IMR-90 (cell line): ENCODE data around the gene PHOX2A. TPM values are rescaled to one million over a fixed set of nuclear protein-coding genes. Genes with fewer than 3 reads are reported as not detected.

Experiments
- ATAC-seq: fragments of 200-7000 bp; cut with Tn5 transposase; 2 replicates; pipeline ENCODE4 v1.9.1; 2020; ENCODE audit warnings: low read depth, mild to moderate bottlenecking, moderate library complexity
- BruUV-seq: library from RNA; stranded (reverse); fragments of 400-500 nt; replicated peaks from 2 replicates; lab custom pipeline; 2021; lab: Mats Ljungman, UMichigan
- CTCF ChIA-PET: fragments of 300-600 bp; formaldehyde crosslinking; extraction: SDS; loops from one replicate; lab custom pipeline; 2021; ENCODE audit warnings: antibody characterized with exemption; lab: Yijun Ruan, JAX
- POLR2A ChIA-PET: fragments of 300-600 bp; sonication (Branson Sonifier 250); formaldehyde crosslinking; loops from one replicate; lab custom pipeline; 2022; ENCODE audit warnings: antibody characterized with exemption; ENCODE audit not compliant: unreplicated experiment; lab: Charles Lee
- DNase-seq: peaks from one replicate; pipeline ENCODE4 v3.0.0; 2013
- H2AFZ ChIP-seq: replicated peaks from 2 replicates; pipeline ENCODE3; 2013; ENCODE audit warnings: low read length, mild to moderate bottlenecking; ENCODE audit not compliant: poor library complexity
- H2AK5ac ChIP-seq: 2 replicates; pipeline ENCODE4 v1.6.1; 2013; ENCODE audit warnings: low read depth, low read length, inconsistent platforms
- H2AK9ac ChIP-seq: replicated peaks from 2 replicates; pipeline ENCODE3; 2013; ENCODE audit warnings: mild to moderate bottlenecking, low read depth, low read length, moderate library complexity; ENCODE audit not compliant: poor library complexity
- H2BK120ac ChIP-seq: 2 replicates; pipeline ENCODE4 v1.6.1; 2013; ENCODE audit warnings: low read depth, low read length, inconsistent platforms
- H2BK15ac ChIP-seq: 3 replicates; pipeline ENCODE4 v1.6.1; 2013; ENCODE audit warnings: low read depth, low read length, inconsistent platforms
- H2BK20ac ChIP-seq: 2 replicates; pipeline ENCODE4 v1.6.1; 2013; ENCODE audit warnings: low read depth, mild to moderate bottlenecking, inconsistent platforms, low read length, moderate library complexity
- H2BK5ac ChIP-seq: 2 replicates; pipeline ENCODE4 v1.6.1; 2013; ENCODE audit warnings: mild to moderate bottlenecking, low read depth, low read length, inconsistent platforms; ENCODE audit not compliant: poor library complexity, severe bottlenecking
- H3K14ac ChIP-seq: replicated peaks from 2 replicates; pipeline ENCODE4 v1.6.1; 2013; ENCODE audit warnings: low read depth, low read length, inconsistent platforms
- H3K18ac ChIP-seq: 2 replicates; pipeline ENCODE4 v1.6.1; 2013; ENCODE audit warnings: low read depth, low read length, control low read depth
- H3K23ac ChIP-seq: 2 replicates; pipeline ENCODE4 v1.6.1; 2013; ENCODE audit warnings: low read depth, low read length, inconsistent platforms
- H3K27ac ChIP-seq: 2 replicates; pipeline ENCODE4 v1.5.1; 2013; ENCODE audit warnings: mild to moderate bottlenecking, control low read depth, low read length; ENCODE audit not compliant: insufficient read depth
- H3K27me3 ChIP-seq: 2 replicates; pipeline ENCODE4 v1.6.1; 2013; ENCODE audit warnings: low read length; ENCODE audit not compliant: control insufficient read depth, insufficient read depth
- H3K36me3 ChIP-seq: 2 replicates; pipeline ENCODE4 v1.6.1; 2013; ENCODE audit warnings: low read length, mixed read lengths; ENCODE audit not compliant: control insufficient read depth, insufficient read depth
- H3K4ac ChIP-seq: 2 replicates; pipeline ENCODE4 v1.6.1; 2013; ENCODE audit warnings: low read depth, low read length, inconsistent platforms
- H3K4me1 ChIP-seq: 2 replicates; pipeline ENCODE4 v1.6.1; 2013; ENCODE audit warnings: low read length, mixed read lengths; ENCODE audit not compliant: control insufficient read depth, insufficient read depth
- H3K4me2 ChIP-seq: 2 replicates; pipeline ENCODE4 v1.6.1; 2013; ENCODE audit warnings: low read depth, mild to moderate bottlenecking, control low read depth, low read length, moderate library complexity
- H3K4me3 ChIP-seq: 2 replicates; pipeline ENCODE4 v1.5.1; 2013; ENCODE audit warnings: low read depth, mild to moderate bottlenecking, control low read depth, low read length, moderate library complexity; ENCODE audit not compliant: insufficient read depth
- H3K56ac ChIP-seq: 2 replicates; pipeline ENCODE4 v1.6.1; 2013; ENCODE audit warnings: low read length, inconsistent platforms; ENCODE audit not compliant: insufficient read depth; ENCODE audit errors: extremely low read depth
- H3K79me1 ChIP-seq, 2 experiments: 2 replicates each; pipeline ENCODE4 v1.6.1; 2013; ENCODE audit warnings: low read length in 2 of 2, inconsistent platforms in 1 of 2, low read depth in 1 of 2
- H3K9ac ChIP-seq: 2 replicates; pipeline ENCODE4 v1.6.1; 2013; ENCODE audit warnings: low read depth, low read length, control low read depth
- H3K9me1 ChIP-seq: 2 replicates; pipeline ENCODE4 v1.6.1; 2013; ENCODE audit warnings: low read length, inconsistent platforms; ENCODE audit not compliant: insufficient read depth
- H3K9me3 ChIP-seq: 2 replicates; pipeline ENCODE4 v1.6.1; 2013; ENCODE audit warnings: low read length; ENCODE audit not compliant: control insufficient read depth, insufficient read depth
- H4K20me1 ChIP-seq: 2 replicates; pipeline ENCODE4 v1.6.1; 2013; ENCODE audit warnings: low read length, inconsistent platforms; ENCODE audit not compliant: insufficient read depth
- H4K5ac ChIP-seq: 2 replicates; pipeline ENCODE4 v1.6.1; 2013; ENCODE audit warnings: mild to moderate bottlenecking, low read depth, low read length, control low read depth
- H4K8ac ChIP-seq, 2 experiments: 2 replicates each; pipeline ENCODE4 v1.6.1; 2013; ENCODE audit warnings: low read depth in 2 of 2, low read length in 2 of 2, control low read depth in 1 of 2, inconsistent platforms in 1 of 2
- H4K91ac ChIP-seq: 2 replicates; pipeline ENCODE4 v1.6.1; 2013; ENCODE audit warnings: low read depth, low read length, inconsistent platforms; ENCODE audit not compliant: insufficient read depth
- CEBPB ChIP-seq: IDR thresholded peaks from 2 replicates; pipeline ENCODE4 v1.6.1; 2012; ENCODE audit warnings: low read depth, low read length, improper control_type of control experiment
- CHD1 ChIP-seq: IDR thresholded peaks from 2 replicates; pipeline ENCODE4 v1.6.1; 2012; ENCODE audit warnings: low read depth, low read length, improper control_type of control experiment
- CTCF ChIP-seq: conservative IDR thresholded peaks from 2 replicates; pipeline ENCODE4 v1.5.1; 2012; ENCODE audit warnings: mild to moderate bottlenecking, low read depth, low read length, improper control_type of control experiment
- FOS ChIP-seq: fragments of 150-350 bp; IDR thresholded peaks from 2 replicates; pipeline ENCODE4 v1.6.1; 2016; ENCODE audit warnings: low read depth, low read length
- MAFK ChIP-seq: IDR thresholded peaks from 2 replicates; pipeline ENCODE4 v1.6.1; 2012; ENCODE audit warnings: low read depth, low read length, improper control_type of control experiment
- RAD21 ChIP-seq: IDR thresholded peaks from 2 replicates; pipeline ENCODE4 v1.6.1; 2012; ENCODE audit warnings: low read length, improper control_type of control experiment
- WGBS, 2 experiments: methylation state at CpG; one replicate each; pipeline versions ENCODE4 v1.1.5 to v1.1.7; 2013; ENCODE audit warnings: missing lambda C conversion rate in 2 of 2; ENCODE audit not compliant: insufficient read length in 1 of 2; ENCODE audit errors: extremely low coverage in 2 of 2; 5-methylcytosine and 5-hydroxymethylcytosine counted together
- dilution Hi-C: fragments of 300-500 bp; cut with HindIII; formaldehyde crosslinking; loops from one replicate; pipeline ENCODE4 v1.14.3; 2018; ENCODE audit warnings: low sequenced_read_pairs; ENCODE audit not compliant: unreplicated experiment
- in situ Hi-C: fragments of 300-500 bp; cut with MboI; formaldehyde crosslinking; loops from 3 replicates; pipeline ENCODE4 v1.14.3; 2019; ENCODE audit warnings: low sequenced_read_pairs, inconsistent platforms, mixed read lengths
- intact Hi-C: fragments of 100-400 bp; cut with micrococcal nuclease; formaldehyde crosslinking; loops from 2 replicates; pipeline ENCODE4 v1.10.0; 2022
- polyA plus RNA-seq, 3 experiments: library from polyadenylated mRNA; depleted of rRNA; stranded (reverse); fragments of >200 nt; gene quantifications; 2 replicates each; pipeline ENCODE4 v1.2.3, GENCODE V29; 2012; ENCODE audit warnings: low replicate concordance in 1 of 3
- total RNA-seq: library from RNA; depleted of rRNA; stranded (reverse); fragments of >200 nt; gene quantifications from 2 replicates; pipeline ENCODE4 v1.2.3, GENCODE V29; 2012

PHOX2A gene
- total and polyA plus RNA-seq, 2 of the 4 experiments (the other 2 are of a cell fraction): not detected

GRCh38 chr11:72233773-72234513 lies 10.0 kb downstream of the PHOX2A start:
- no peaks in the 10 kb centered on the region for H3K9me3 ChIP-seq
- H3K27me3 ChIP-seq: no peaks in the 10 kb centered on the region
- in situ Hi-C loops (no loop called here), intact Hi-C loops (no loop called here), dilution Hi-C loops (no loop called here)
- H2AK5ac ChIP-seq: no peak overlapping the region
- peaks cover 9 to 48% of the 10 kb centered on the region in 2 experiments for H3K79me1 ChIP-seq
- H3K27ac ChIP-seq: no peak overlapping the region
- H2BK5ac ChIP-seq: no peak overlapping the region
- no peak overlapping the region for H3K14ac ChIP-seq
- H2BK15ac ChIP-seq: no peak overlapping the region
- H3K18ac ChIP-seq: no peak overlapping the region
- no peak overlapping the region for H3K9ac ChIP-seq
- ATAC-seq (no peak), DNase-seq (no peak)
- H4K20me1 ChIP-seq: peaks cover 72% of the 10 kb centered on the region
- H3K36me3 ChIP-seq: peaks cover 87% of the 10 kb centered on the region
- H3K4me2 ChIP-seq: no peak overlapping the region
- no peak overlapping the region for H4K91ac ChIP-seq
- H4K5ac ChIP-seq: no peak overlapping the region
- TF ChIP-seq CTCF: no peak
- TF ChIP-seq FOS: no peak
- TF ChIP-seq CEBPB: no peak
- TF ChIP-seq RAD21: no peak
- TF ChIP-seq MAFK: no peak
- no peak for TF ChIP-seq CHD1
- H3K9me1 ChIP-seq: no peaks in the 10 kb centered on the region
- H2AFZ ChIP-seq: no peak overlapping the region
- H2AK9ac ChIP-seq: no peak overlapping the region
- 90% methylated on average over 2 of the region's 8 CpGs; no CpG with 5 or more reads in 1 of the 2 experiments for WGBS, 2 experiments
- H2BK120ac ChIP-seq: no peak overlapping the region
- BruUV-seq: no TSS peak
- H4K8ac ChIP-seq: no peak overlapping the region
- no peaks in the 10 kb centered on the region; the same call in 1 of the 2 replicates for H3K4me1 ChIP-seq
- no peak overlapping the region for H3K4ac ChIP-seq
- POLR2A ChIA-PET: interaction anchor here (0.7 kb wide), 1 partner anchor 9 kb away, joined by 3 read pairs; no protein-coding TSS in a partner anchor
- H3K23ac ChIP-seq: no peak overlapping the region
- CTCF ChIA-PET: no interaction called here
- H3K4me3 ChIP-seq: no peak overlapping the region
- H2BK20ac ChIP-seq: no peak overlapping the region
- H3K56ac ChIP-seq: no peak overlapping the region
